HCT116 (cell line): Measurements from ENCODE around the gene SOBP. TPM values are rescaled to one million over a fixed set of nuclear protein-coding genes. Genes with fewer than 3 reads are reported as not detected.

Source experiments
- ATAC-seq: fragments of 200-7000 bp; cut with Tn5 transposase; 2 replicates; pipeline ENCODE4 v1.9.1; 2020; ENCODE audit warnings: mild to moderate bottlenecking, moderate library complexity
- BruUV-seq: library from RNA; stranded (reverse); fragments of 400-500 nt; replicated peaks from 2 replicates; lab custom pipeline; 2021; lab: Mats Ljungman, UMichigan
- CTCF ChIA-PET: fragments of 300-600 bp; sonication (Branson Sonifier 250); formaldehyde crosslinking; loops from one replicate; lab custom pipeline; 2021; ENCODE audit warnings: antibody characterized with exemption; lab: Charles Lee
- POLR2A ChIA-PET: fragments of 300-600, 350-600 bp; sonication (Branson Sonifier 250); formaldehyde crosslinking; loops from one replicate; lab custom pipeline; 2021; ENCODE audit warnings: antibody characterized with exemption; lab: Charles Lee
- RAD21 ChIA-PET, 2 experiments: fragments of 300-600 bp; sonication (Branson Sonifier 250); formaldehyde crosslinking; loops; one replicate each; lab custom pipeline; 2023; ENCODE audit warnings: low total read pairs in 2 of 2; ENCODE audit not compliant: uncharacterized antibody in 2 of 2, unreplicated experiment in 2 of 2, low non-redundant PET in 1 of 2; lab: Charles Lee
- DNase-seq: peaks from one replicate; pipeline ENCODE4 v3.0.0-alpha.2; 2010; ENCODE audit warnings: low read depth, low spot score
- H2AFZ ChIP-seq: fragments of 200-600 bp; shearing (Covaris generic), sonication (generic); 2 replicates; pipeline ENCODE4 v1.6.1; 2017; ENCODE audit warnings: low read depth, mixed run types, mixed read lengths, antibody characterized with exemption, low read length; ENCODE audit not compliant: poor library complexity, severe bottlenecking
- H3K27ac ChIP-seq: 2 replicates; pipeline ENCODE4 v1.5.1; 2012; ENCODE audit warnings: low read depth, low read length
- H3K27me3 ChIP-seq: fragments of 200-600 bp; sonication (generic); 2 replicates; pipeline ENCODE4 v1.6.1; 2016; ENCODE audit warnings: mixed run types, low read length, mixed read lengths; ENCODE audit not compliant: insufficient read depth
- H3K36me3 ChIP-seq, 2 experiments: fragments of 200-500 bp in 1 of 2; fragments of 200-600 bp in 1 of 2; sonication (Bioruptor generic) in 1 of 2; sonication (generic) in 1 of 2; 2 replicates each; pipeline versions ENCODE4 v1.5.1 to v1.6.1; 2014 to 2016; ENCODE audit warnings: low read length in 2 of 2, inconsistent platforms in 1 of 2, mixed read lengths in 1 of 2, mixed run types in 1 of 2; ENCODE audit not compliant: insufficient read depth in 2 of 2, control insufficient read depth in 1 of 2
- H3K4me1 ChIP-seq, 2 experiments: fragments of 200-600 bp in 1 of 2; sonication (generic) in 1 of 2; 2 replicates each; pipeline versions ENCODE4 v1.5.1 to v1.6.1; 2012 to 2017; ENCODE audit warnings: low read length in 2 of 2, inconsistent platforms in 1 of 2, mild to moderate bottlenecking in 1 of 2, mixed read lengths in 1 of 2, mixed run types in 1 of 2, moderate library complexity in 1 of 2; ENCODE audit not compliant: insufficient read depth in 2 of 2, control insufficient read depth in 1 of 2
- H3K4me2 ChIP-seq: fragments of 200-600 bp; sonication (generic); 2 replicates; pipeline ENCODE4 v1.6.1; 2017; ENCODE audit warnings: mixed run types, low read length, mixed read lengths
- H3K4me3 ChIP-seq, 2 experiments: fragments of 200-600 bp in 1 of 2; sonication (generic) in 1 of 2; replicated peaks in 1 of 2; 2 replicates each; pipeline ENCODE4 v1.5.1; 2011 to 2016; ENCODE audit warnings: low read length in 2 of 2, control low read depth in 1 of 2, low read depth in 1 of 2, mild to moderate bottlenecking in 1 of 2, mixed read lengths in 1 of 2, mixed run types in 1 of 2
- H3K79me2 ChIP-seq: fragments of 200-600 bp; sonication (generic); 2 replicates; pipeline ENCODE4 v1.6.1; 2017; ENCODE audit warnings: mild to moderate bottlenecking, mixed run types, low read length, moderate library complexity, mixed read lengths; ENCODE audit not compliant: insufficient read depth
- H3K9ac ChIP-seq: fragments of 200-600 bp; sonication (generic); 2 replicates; pipeline ENCODE4 v1.6.1; 2016; ENCODE audit warnings: low read length, mixed read lengths
- H3K9me2 ChIP-seq: fragments of 200-600 bp; sonication (generic), shearing (Covaris generic); 2 replicates; pipeline ENCODE4 v1.6.1; 2017; ENCODE audit warnings: mixed run types, mild to moderate bottlenecking, moderate library complexity; ENCODE audit not compliant: insufficient read depth
- H3K9me3 ChIP-seq, 2 experiments: fragments of 200-500 bp in 1 of 2; fragments of 200-600 bp in 1 of 2; sonication (Bioruptor generic) in 1 of 2; sonication (generic) in 1 of 2; 2 replicates each; pipeline ENCODE4 v1.6.1; 2014 to 2017; ENCODE audit warnings: low read length in 2 of 2, mixed read lengths in 2 of 2, inconsistent platforms in 1 of 2, low read depth in 1 of 2, mild to moderate bottlenecking in 1 of 2, mixed run types in 1 of 2, moderate library complexity in 1 of 2; ENCODE audit not compliant: control insufficient read depth in 1 of 2, insufficient read depth in 1 of 2
- H4K20me1 ChIP-seq: fragments of 200-600 bp; sonication (generic), shearing (Covaris generic); 2 replicates; pipeline ENCODE4 v1.6.1; 2017; ENCODE audit warnings: mixed run types, mild to moderate bottlenecking, moderate library complexity; ENCODE audit not compliant: insufficient read depth
- ATF3 ChIP-seq: IDR thresholded peaks from 2 replicates; pipeline ENCODE4 v1.6.1; 2012
- intact Hi-C: fragments of 100-400 bp; cut with micrococcal nuclease; formaldehyde crosslinking; loops from 2 replicates; pipeline ENCODE4 v1.10.0; 2022
- total RNA-seq: library from RNA; stranded (reverse); gene quantifications from one replicate; pipeline ENCODE4 v1.2.1, GENCODE V29; 2021; ENCODE audit not compliant: unreplicated experiment
- TF ChIP-seq, protein P1 (sequence below): IDR thresholded peaks from 2 replicates; pipeline ENCODE4 v1.6.1; 2011; ENCODE audit warnings: mild to moderate bottlenecking, low read length, moderate library complexity; ENCODE audit not compliant: insufficient replicate concordance; ENCODE audit errors: extremely low read depth
- TF ChIP-seq, protein P2 (sequence below): IDR thresholded peaks from 2 replicates; pipeline ENCODE4 v1.6.1; 2012; ENCODE audit warnings: low read depth

The SOBP gene
- total RNA-seq, 1 experiment from 2014 or later: 2.6 TPM

- TF ChIP-seq, protein P1, sequence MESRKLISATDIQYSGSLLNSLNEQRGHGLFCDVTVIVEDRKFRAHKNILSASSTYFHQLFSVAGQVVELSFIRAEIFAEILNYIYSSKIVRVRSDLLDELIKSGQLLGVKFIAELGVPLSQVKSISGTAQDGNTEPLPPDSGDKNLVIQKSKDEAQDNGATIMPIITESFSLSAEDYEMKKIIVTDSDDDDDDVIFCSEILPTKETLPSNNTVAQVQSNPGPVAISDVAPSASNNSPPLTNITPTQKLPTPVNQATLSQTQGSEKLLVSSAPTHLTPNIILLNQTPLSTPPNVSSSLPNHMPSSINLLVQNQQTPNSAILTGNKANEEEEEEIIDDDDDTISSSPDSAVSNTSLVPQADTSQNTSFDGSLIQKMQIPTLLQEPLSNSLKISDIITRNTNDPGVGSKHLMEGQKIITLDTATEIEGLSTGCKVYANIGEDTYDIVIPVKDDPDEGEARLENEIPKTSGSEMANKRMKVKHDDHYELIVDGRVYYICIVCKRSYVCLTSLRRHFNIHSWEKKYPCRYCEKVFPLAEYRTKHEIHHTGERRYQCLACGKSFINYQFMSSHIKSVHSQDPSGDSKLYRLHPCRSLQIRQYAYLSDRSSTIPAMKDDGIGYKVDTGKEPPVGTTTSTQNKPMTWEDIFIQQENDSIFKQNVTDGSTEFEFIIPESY: no peak
- TF ChIP-seq ATF3: no peak
- TF ChIP-seq, protein P2, sequence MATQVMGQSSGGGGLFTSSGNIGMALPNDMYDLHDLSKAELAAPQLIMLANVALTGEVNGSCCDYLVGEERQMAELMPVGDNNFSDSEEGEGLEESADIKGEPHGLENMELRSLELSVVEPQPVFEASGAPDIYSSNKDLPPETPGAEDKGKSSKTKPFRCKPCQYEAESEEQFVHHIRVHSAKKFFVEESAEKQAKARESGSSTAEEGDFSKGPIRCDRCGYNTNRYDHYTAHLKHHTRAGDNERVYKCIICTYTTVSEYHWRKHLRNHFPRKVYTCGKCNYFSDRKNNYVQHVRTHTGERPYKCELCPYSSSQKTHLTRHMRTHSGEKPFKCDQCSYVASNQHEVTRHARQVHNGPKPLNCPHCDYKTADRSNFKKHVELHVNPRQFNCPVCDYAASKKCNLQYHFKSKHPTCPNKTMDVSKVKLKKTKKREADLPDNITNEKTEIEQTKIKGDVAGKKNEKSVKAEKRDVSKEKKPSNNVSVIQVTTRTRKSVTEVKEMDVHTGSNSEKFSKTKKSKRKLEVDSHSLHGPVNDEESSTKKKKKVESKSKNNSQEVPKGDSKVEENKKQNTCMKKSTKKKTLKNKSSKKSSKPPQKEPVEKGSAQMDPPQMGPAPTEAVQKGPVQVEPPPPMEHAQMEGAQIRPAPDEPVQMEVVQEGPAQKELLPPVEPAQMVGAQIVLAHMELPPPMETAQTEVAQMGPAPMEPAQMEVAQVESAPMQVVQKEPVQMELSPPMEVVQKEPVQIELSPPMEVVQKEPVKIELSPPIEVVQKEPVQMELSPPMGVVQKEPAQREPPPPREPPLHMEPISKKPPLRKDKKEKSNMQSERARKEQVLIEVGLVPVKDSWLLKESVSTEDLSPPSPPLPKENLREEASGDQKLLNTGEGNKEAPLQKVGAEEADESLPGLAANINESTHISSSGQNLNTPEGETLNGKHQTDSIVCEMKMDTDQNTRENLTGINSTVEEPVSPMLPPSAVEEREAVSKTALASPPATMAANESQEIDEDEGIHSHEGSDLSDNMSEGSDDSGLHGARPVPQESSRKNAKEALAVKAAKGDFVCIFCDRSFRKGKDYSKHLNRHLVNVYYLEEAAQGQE: no peak
- POLR2A ChIA-PET: no interaction called here
- no peak overlapping the region for H3K9ac ChIP-seq
- H4K20me1 ChIP-seq: no peaks in the 10 kb centered on the region
- H3K9me3 ChIP-seq: no peaks in the 10 kb centered on the region
- no peaks in the 10 kb centered on the region for H3K36me3 ChIP-seq
- no peaks in the 10 kb centered on the region for H3K27me3 ChIP-seq
- no peaks in the 10 kb centered on the region for H3K4me1 ChIP-seq
- H3K9me2 ChIP-seq: no peaks in the 10 kb centered on the region
- DNase-seq (no peak), ATAC-seq (no peak)
- H3K4me3 ChIP-seq: no peak overlapping the region
- H2AFZ ChIP-seq: no peak overlapping the region
- H3K4me2 ChIP-seq: no peak overlapping the region
- intact Hi-C loops: no loop called here
- RAD21 ChIA-PET: no interaction called here
- no TSS peak for BruUV-seq
- H3K79me2 ChIP-seq: no peaks in the 10 kb centered on the region
- H3K27ac ChIP-seq: no peak overlapping the region
- CTCF ChIA-PET: interaction anchor here (0.7 kb wide), 1 partner anchor 12 kb away, joined by 3 read pairs; no protein-coding TSS in a partner anchor
Measured at GRCh38 chr6:107642861-107643328, 153.0 kb downstream of the SOBP start.
